ENCODE results near the gene MALRD1. TPM values are rescaled to one million over a fixed set of nuclear protein-coding genes. Genes with fewer than 3 reads are reported as not detected.

The MALRD1 gene
- total RNA-seq, 1 experiment from 2014 or later, result not detected

DNA sequence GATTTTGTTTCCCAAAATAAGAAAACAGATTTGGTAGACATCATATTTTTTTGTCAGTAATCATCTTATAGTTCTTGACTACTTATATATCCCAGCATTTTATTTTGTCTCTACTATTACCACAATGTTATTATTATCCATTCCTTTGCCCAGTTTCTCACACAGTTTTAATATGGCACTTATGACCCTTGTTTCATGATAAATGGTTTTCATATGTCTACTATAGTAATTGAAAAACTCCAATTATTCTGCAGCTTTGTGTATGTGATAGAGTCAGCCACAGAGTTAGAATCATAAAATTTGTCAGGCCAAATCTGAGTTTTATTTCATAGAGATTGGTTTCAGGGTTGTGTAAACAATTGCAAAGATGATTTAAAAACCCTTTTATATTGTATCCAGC, 203.9 kb downstream of the MALRD1 start:
- intact Hi-C loops (cut with micrococcal nuclease; ENCODE audit: unreplicated experiment), result no loop called here
- no peaks in the 10 kb centered on the region for H3K36me3 ChIP-seq (ENCODE audit: control insufficient read depth, insufficient read depth, low read length)
- POLR2A ChIA-PET, result no interaction called here
- no TSS peak for BruUV-seq (replicated peaks)
- H3K4me1 ChIP-seq (ENCODE audit: control insufficient read depth, insufficient read depth, low read length), result no peaks in the 10 kb centered on the region
- in situ Hi-C loops (cut with HindIII; ENCODE audit: low pct_unique_long_range_greater_than_20kb, low sequenced_read_pairs), result no loop called here
- no peaks in the 10 kb centered on the region for H3K27me3 ChIP-seq (ENCODE audit: control insufficient read depth, insufficient read depth, low read length)
- TF ChIP-seq REST (IDR thresholded peaks at IDR 0.05; ENCODE audit: insufficient read depth in 1 of 2, low read depth in 2 of 2, low read length in 1 of 2) (no peak), TCF7L2 (IDR thresholded peaks at IDR 0.05; ENCODE audit: low read depth, low read length) (no peak), POLR2AphosphoS5 (IDR thresholded peaks at IDR 0.05; ENCODE audit: low read depth, low read length) (no peak), SIN3A (IDR thresholded peaks at IDR 0.05; ENCODE audit: borderline replicate concordance, insufficient read depth, low read depth, low read length) (no peak)
- TF ChIP-seq, protein P1, sequence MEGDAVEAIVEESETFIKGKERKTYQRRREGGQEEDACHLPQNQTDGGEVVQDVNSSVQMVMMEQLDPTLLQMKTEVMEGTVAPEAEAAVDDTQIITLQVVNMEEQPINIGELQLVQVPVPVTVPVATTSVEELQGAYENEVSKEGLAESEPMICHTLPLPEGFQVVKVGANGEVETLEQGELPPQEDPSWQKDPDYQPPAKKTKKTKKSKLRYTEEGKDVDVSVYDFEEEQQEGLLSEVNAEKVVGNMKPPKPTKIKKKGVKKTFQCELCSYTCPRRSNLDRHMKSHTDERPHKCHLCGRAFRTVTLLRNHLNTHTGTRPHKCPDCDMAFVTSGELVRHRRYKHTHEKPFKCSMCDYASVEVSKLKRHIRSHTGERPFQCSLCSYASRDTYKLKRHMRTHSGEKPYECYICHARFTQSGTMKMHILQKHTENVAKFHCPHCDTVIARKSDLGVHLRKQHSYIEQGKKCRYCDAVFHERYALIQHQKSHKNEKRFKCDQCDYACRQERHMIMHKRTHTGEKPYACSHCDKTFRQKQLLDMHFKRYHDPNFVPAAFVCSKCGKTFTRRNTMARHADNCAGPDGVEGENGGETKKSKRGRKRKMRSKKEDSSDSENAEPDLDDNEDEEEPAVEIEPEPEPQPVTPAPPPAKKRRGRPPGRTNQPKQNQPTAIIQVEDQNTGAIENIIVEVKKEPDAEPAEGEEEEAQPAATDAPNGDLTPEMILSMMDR (IDR thresholded peaks at IDR 0.05), result no peak
- H3K27ac ChIP-seq (ENCODE audit: low read length), result no peak overlapping the region
- ATAC-seq, result no peak
- DNase-seq (ENCODE audit: low read depth, low spot score), result no peak
- no peak overlapping the region for H3K4me3 ChIP-seq (ENCODE audit: low read depth in 2 of 2, low read length in 2 of 2)
- CTCF ChIA-PET, result no interaction called here
- H3K9me3 ChIP-seq (ENCODE audit: control insufficient read depth, insufficient read depth, low read depth, low read length), result no peaks in the 10 kb centered on the region

- Histone ChIP-seq H3K27me3 (ENCODE audit: control insufficient read depth, insufficient read depth, low read length) (no peaks in the 10 kb centered on the region), H3K4me1 (ENCODE audit: control insufficient read depth, insufficient read depth, low read length) (no peaks in the 10 kb centered on the region), H3K36me3 (ENCODE audit: control insufficient read depth, insufficient read depth, low read length) (no peaks in the 10 kb centered on the region), H3K4me3 (ENCODE audit: low read depth in 2 of 2, low read length in 2 of 2) (no peak overlapping the region), H3K27ac (ENCODE audit: low read length) (no peak overlapping the region), H3K9me3 (ENCODE audit: control insufficient read depth, insufficient read depth, low read depth, low read length) (no peaks in the 10 kb centered on the region)
- TF ChIP-seq REST (IDR thresholded peaks at IDR 0.05; ENCODE audit: insufficient read depth in 1 of 2, low read depth in 2 of 2, low read length in 1 of 2) (no peak), POLR2AphosphoS5 (IDR thresholded peaks at IDR 0.05; ENCODE audit: low read depth, low read length) (no peak), SIN3A (IDR thresholded peaks at IDR 0.05; ENCODE audit: borderline replicate concordance, insufficient read depth, low read depth, low read length) (no peak), TCF7L2 (IDR thresholded peaks at IDR 0.05; ENCODE audit: low read depth, low read length) (no peak)
- TF ChIP-seq, protein P1 (IDR thresholded peaks at IDR 0.05), result no peak
- intact Hi-C loops (cut with micrococcal nuclease; ENCODE audit: unreplicated experiment) (no loop called here), in situ Hi-C loops (cut with HindIII; ENCODE audit: low pct_unique_long_range_greater_than_20kb, low sequenced_read_pairs) (no loop called here)
- ATAC-seq (no peak), DNase-seq (ENCODE audit: low read depth, low spot score) (no peak)
- ChIA-PET POLR2A (no interaction called here), CTCF (no interaction called here)
- no TSS peak for BruUV-seq (replicated peaks)
Measured at GRCh38 chr10:19256331-19256730, 207.7 kb downstream of the MALRD1 start.

Measured in Panc1 (cell line).